ENCODE measurements around the gene ZNF200.

ZNF200 gene

GRCh38 chr16:3235856-3236669 is 1.1 kb upstream of the ZNF200 start:
- no peak for TF ChIP-seq POLR2AphosphoS5 (IDR thresholded peaks at IDR 0.05; ENCODE audit: low read depth, low read length)
- no peak for TF ChIP-seq REST (IDR thresholded peaks at IDR 0.05; ENCODE audit: insufficient read depth in 1 of 2, low read depth in 2 of 2, low read length in 2 of 2)
- TF ChIP-seq SIN3A (IDR thresholded peaks at IDR 0.05; ENCODE audit: borderline replicate concordance, insufficient read depth, low read length) = no peak
- TF ChIP-seq TAF1 (IDR thresholded peaks at IDR 0.05; ENCODE audit: borderline replicate concordance, insufficient read depth, low read length) = no peak
- no peak for TF ChIP-seq FOXP2 (optimal IDR thresholded peaks at IDR 0.05; ENCODE audit: borderline replicate concordance, extremely low read depth, extremely low read length, insufficient read depth)

- TF ChIP-seq FOXP2 (optimal IDR thresholded peaks at IDR 0.05; ENCODE audit: borderline replicate concordance, extremely low read depth, extremely low read length, insufficient read depth) = no peak
- TF ChIP-seq REST (IDR thresholded peaks at IDR 0.05; ENCODE audit: insufficient read depth in 1 of 2, low read depth in 2 of 2, low read length in 2 of 2) = no peak
- no peak for TF ChIP-seq POLR2AphosphoS5 (IDR thresholded peaks at IDR 0.05; ENCODE audit: low read depth, low read length)
- TF ChIP-seq TAF1 (IDR thresholded peaks at IDR 0.05; ENCODE audit: borderline replicate concordance, insufficient read depth, low read length) = no peak
- no peak for TF ChIP-seq SIN3A (IDR thresholded peaks at IDR 0.05; ENCODE audit: borderline replicate concordance, insufficient read depth, low read length)
Measured at GRCh38 chr16:3234543-3234856, 458 bp downstream of the ZNF200 start.

GRCh38 chr16:3223913-3224515 is 10.9 kb downstream of the ZNF200 start:
- no peak for TF ChIP-seq TAF1 (IDR thresholded peaks at IDR 0.05; ENCODE audit: borderline replicate concordance, insufficient read depth, low read length)
- no peak for TF ChIP-seq POLR2AphosphoS5 (IDR thresholded peaks at IDR 0.05; ENCODE audit: low read depth, low read length)
- no peak for TF ChIP-seq SIN3A (IDR thresholded peaks at IDR 0.05; ENCODE audit: borderline replicate concordance, insufficient read depth, low read length)
- no peak for TF ChIP-seq REST (IDR thresholded peaks at IDR 0.05; ENCODE audit: insufficient read depth in 1 of 2, low read depth in 2 of 2, low read length in 2 of 2)
- TF ChIP-seq FOXP2 (optimal IDR thresholded peaks at IDR 0.05; ENCODE audit: borderline replicate concordance, extremely low read depth, extremely low read length, insufficient read depth) = no peak

- TF ChIP-seq FOXP2 (optimal IDR thresholded peaks at IDR 0.05; ENCODE audit: borderline replicate concordance, extremely low read depth, extremely low read length, insufficient read depth) (no peak), SIN3A (IDR thresholded peaks at IDR 0.05; ENCODE audit: borderline replicate concordance, insufficient read depth, low read length) (no peak), REST (IDR thresholded peaks at IDR 0.05; ENCODE audit: insufficient read depth in 1 of 2, low read depth in 2 of 2, low read length in 2 of 2) (no peak), TAF1 (IDR thresholded peaks at IDR 0.05; ENCODE audit: borderline replicate concordance, insufficient read depth, low read length) (no peak), POLR2AphosphoS5 (IDR thresholded peaks at IDR 0.05; ENCODE audit: low read depth, low read length) (no peak)
Measured at GRCh38 chr16:3220839-3221238, 14.1 kb downstream of the ZNF200 start.

Measured in PFSK-1 (cell line).